ENCODE results near the gene PCNT.

GRCh38 chr21:46483300-46484295, 159.6 kb downstream of the PCNT start:
- TF ChIP-seq RAD21 (IDR thresholded peaks at IDR 0.05; ENCODE audit: insufficient read depth, low read depth, low read length) (no peak), RUNX3 (IDR thresholded peaks at IDR 0.05; ENCODE audit: low read length) (no peak), EGR1 (IDR thresholded peaks at IDR 0.05; ENCODE audit: borderline replicate concordance in 1 of 2, low read depth in 2 of 2, low read length in 2 of 2) (no peak), ZBED1 (IDR thresholded peaks at IDR 0.05; ENCODE audit: borderline replicate concordance) (no peak), GABPA (IDR thresholded peaks at IDR 0.05; ENCODE audit: low read depth) (no peak)
